LoVo (cell line): ENCODE results near the gene ARFRP1.

Experiments
- DNase-seq: peaks from one replicate; pipeline ENCODE4 v3.0.0-alpha.2; 2016; ENCODE audit warnings: low spot score

Gene ARFRP1

GRCh38 chr20:63743210-63743970, 35.6 kb upstream of the ARFRP1 start:
- no peak for DNase-seq

- DNase-seq: no peak
These were observed 34.7 kb upstream of the ARFRP1 start for GRCh38 chr20:63742381-63743024.

- DNase-seq: no peak
These were observed 34.1 kb upstream of the ARFRP1 start for GRCh38 chr20:63741676-63742380.

- no peak for DNase-seq
These were observed 33.5 kb upstream of the ARFRP1 start for GRCh38 chr20:63741354-63741675.

GRCh38 chr20:63740627-63741353, 33.0 kb upstream of the ARFRP1 start:
- peak; percentile 76 for DNase-seq

GRCh38 chr20:63740070-63740626, 32.4 kb upstream of the ARFRP1 start:
- DNase-seq: peak; percentile 7

GRCh38 chr20:63739130-63740069, 31.6 kb upstream of the ARFRP1 start, which contains the start of gene SLC2A4RG:
SLC2A4RG (plus strand) TSS chr20:63739776; CDS start chr20:63739913, 137 bp downstream.
- DNase-seq: peak; percentile 78

- no peak for DNase-seq
These were observed 30.9 kb upstream of the ARFRP1 start for GRCh38 chr20:63738687-63739129.

- no peak for DNase-seq
These were observed 30.3 kb upstream of the ARFRP1 start for GRCh38 chr20:63737945-63738686.

- DNase-seq: no peak
These were observed 29.8 kb upstream of the ARFRP1 start for GRCh38 chr20:63737695-63737944.

GRCh38 chr20:63736893-63737694, 29.3 kb upstream of the ARFRP1 start:
- no peak for DNase-seq

GRCh38 chr20:63735859-63736718, 28.3 kb upstream of the ARFRP1 start, which contains the start of gene LIME1:
LIME1 (plus strand) TSS chr20:63736664; CDS start chr20:63737550, 886 bp downstream.
- DNase-seq: no peak

GRCh38 chr20:63734946-63735858, 27.4 kb upstream of the ARFRP1 start:
- DNase-seq: no peak

- no peak for DNase-seq
These were observed 26.6 kb upstream of the ARFRP1 start for GRCh38 chr20:63734111-63734945.

GRCh38 chr20:63733579-63734081, 25.9 kb upstream of the ARFRP1 start:
- no peak for DNase-seq

- DNase-seq: no peak
These were observed 25.3 kb upstream of the ARFRP1 start for GRCh38 chr20:63733117-63733516.
